Right lung (tissue), 10 donors: ENCODE data around the gene DYNC1I2. TPM values are rescaled to one million over a fixed set of nuclear protein-coding genes. Genes with fewer than 3 reads are reported as not detected.

Source experiments
- DNase-seq, 2 donors: peaks; one replicate each; pipeline ENCODE4 v3.0.0-alpha.2; 2013
- long read RNA-seq, 8 donors: transcript quantifications; one replicate each; lab custom pipeline, GENCODE V29; 2026
- polyA plus RNA-seq, 5 donors: library from polyadenylated mRNA; unstranded; fragments of 120-200 nt; gene quantifications; one replicate each; pipeline versions ENCODE4 v1.2.1 to v1.2.3, GENCODE V29; 2013; ENCODE audit warnings: inconsistent platforms in 1 of 5, low replicate concordance in 1 of 5; ENCODE audit not compliant: insufficient read length in 5 of 5, insufficient read depth in 1 of 5

Gene DYNC1I2
- polyA plus RNA-seq, result 100 to 1,000 TPM; 163 to 264 (median 226) TPM
- long read RNA-seq, donor 1, transcript DYNC1I2-201 (16 exons, 2,589 nt), result major isoform, 15 of 177 reads
- long read RNA-seq, donor 1, transcript DYNC1I2-221 (3 exons, 581 nt), result minor isoform, 10 of 177 reads
- long read RNA-seq, donor 1, transcript DYNC1I2-203 (16 exons, 2,572 nt), result minor isoform, 14 of 177 reads
- long read RNA-seq, donor 1, partial matches to known transcripts, result 135 of 177 reads
- long read RNA-seq, donor 1, other reads (novel, unspliced or antisense), result 0 of 177 reads
- long read RNA-seq, donor 2, transcript DYNC1I2-201 (16 exons, 2,589 nt), result minor isoform, 9 of 69 reads
- long read RNA-seq, donor 2, transcript DYNC1I2-203 (16 exons, 2,572 nt), result major isoform, 13 of 69 reads
- long read RNA-seq, donor 2, partial matches to known transcripts, result 44 of 69 reads
- long read RNA-seq, donor 2, other reads (novel, unspliced or antisense), result 0 of 69 reads
- long read RNA-seq, donor 3, transcript DYNC1I2-203 (16 exons, 2,572 nt), result major isoform, 14 of 130 reads
- long read RNA-seq, donor 3, transcript DYNC1I2-201 (16 exons, 2,589 nt), result minor isoform, 8 of 130 reads
- long read RNA-seq, donor 3, partial matches to known transcripts, result 104 of 130 reads
- long read RNA-seq, donor 3, other reads (novel, unspliced or antisense), result 0 of 130 reads
- long read RNA-seq, donor 4, transcript DYNC1I2-201 (16 exons, 2,589 nt), result minor isoform, 5 of 97 reads
- long read RNA-seq, donor 4, transcript DYNC1I2-203 (16 exons, 2,572 nt), result major isoform, 11 of 97 reads
- long read RNA-seq, donor 4, partial matches to known transcripts, result 76 of 97 reads
- long read RNA-seq, donor 4, other reads (novel, unspliced or antisense), result 0 of 97 reads
- long read RNA-seq, donor 5, transcript DYNC1I2-221 (3 exons, 581 nt), result minor isoform, 6 of 220 reads
- long read RNA-seq, donor 5, transcript DYNC1I2-203 (16 exons, 2,572 nt), result major isoform, 18 of 220 reads
- long read RNA-seq, donor 5, partial matches to known transcripts, result 187 of 220 reads
- long read RNA-seq, donor 5, other reads (novel, unspliced or antisense), result 0 of 220 reads
- long read RNA-seq, donor 6, transcript DYNC1I2-201 (16 exons, 2,589 nt), result minor isoform, 19 of 177 reads
- long read RNA-seq, donor 6, transcript DYNC1I2-203 (16 exons, 2,572 nt), result major isoform, 24 of 177 reads
- long read RNA-seq, donor 6, partial matches to known transcripts, result 127 of 177 reads
- long read RNA-seq, donor 6, other reads (novel, unspliced or antisense), result 0 of 177 reads
- long read RNA-seq, donor 7, transcript DYNC1I2-201 (16 exons, 2,589 nt), result minor isoform, 7 of 47 reads
- long read RNA-seq, donor 7, transcript DYNC1I2-203 (16 exons, 2,572 nt), result major isoform, 8 of 47 reads
- long read RNA-seq, donor 7, partial matches to known transcripts, result 30 of 47 reads
- long read RNA-seq, donor 7, other reads (novel, unspliced or antisense), result 0 of 47 reads
- long read RNA-seq, donor 8, transcript DYNC1I2-203 (16 exons, 2,572 nt), result major isoform, 5 of 39 reads
- long read RNA-seq, donor 8, partial matches to known transcripts, result 26 of 39 reads
- long read RNA-seq, donor 8, other reads (novel, unspliced or antisense), result 0 of 39 reads

- DNase-seq, result peak; percentile 91 to 92
These were observed at the start of gene DYNC1I2 for GRCh38 chr2:171687287-171688128. DYNC1I2 (plus strand) TSS chr2:171687469; CDS start chr2:171690156, 2,687 bp downstream.

DNA sequence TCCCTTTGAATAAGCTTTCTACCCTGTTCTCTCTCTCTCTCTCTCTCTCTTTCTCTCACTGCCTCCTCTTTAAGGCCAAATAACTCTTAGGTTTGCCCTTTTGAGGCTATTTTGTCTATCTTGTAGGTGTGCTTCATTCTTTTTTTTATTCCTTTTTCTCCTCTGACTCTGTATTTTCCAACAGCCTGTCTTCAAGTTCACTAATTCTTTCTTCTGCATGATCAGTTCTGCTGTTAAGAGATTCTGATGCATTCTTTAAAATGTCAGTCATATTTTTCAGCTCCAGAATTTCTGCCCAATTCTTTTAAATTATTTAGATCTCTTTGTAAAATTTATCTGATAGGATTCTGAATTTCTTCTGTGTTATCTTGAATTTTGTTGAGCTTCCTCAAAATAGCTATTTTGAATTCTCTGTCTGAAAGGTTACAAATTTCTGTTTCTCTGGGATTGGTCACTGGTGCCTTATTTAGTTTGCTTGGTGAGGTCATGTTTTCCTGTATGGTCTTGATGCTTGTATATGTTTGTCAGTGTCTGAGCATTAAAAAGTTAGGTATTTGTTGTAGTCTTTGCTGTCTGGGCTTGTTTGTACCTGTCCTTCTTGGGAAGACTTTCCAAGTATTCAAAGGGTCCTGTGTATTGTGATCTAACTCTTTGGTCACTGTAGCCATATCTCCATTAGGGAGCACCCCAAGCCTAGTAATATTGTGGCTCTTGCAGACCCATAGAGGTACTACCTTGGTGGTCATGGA, 35.4 kb upstream of the DYNC1I2 start:
- DNase-seq, result no peak

GRCh38 chr2:171652416-171652785, 34.9 kb upstream of the DYNC1I2 start:
- no peak for DNase-seq

DNA sequence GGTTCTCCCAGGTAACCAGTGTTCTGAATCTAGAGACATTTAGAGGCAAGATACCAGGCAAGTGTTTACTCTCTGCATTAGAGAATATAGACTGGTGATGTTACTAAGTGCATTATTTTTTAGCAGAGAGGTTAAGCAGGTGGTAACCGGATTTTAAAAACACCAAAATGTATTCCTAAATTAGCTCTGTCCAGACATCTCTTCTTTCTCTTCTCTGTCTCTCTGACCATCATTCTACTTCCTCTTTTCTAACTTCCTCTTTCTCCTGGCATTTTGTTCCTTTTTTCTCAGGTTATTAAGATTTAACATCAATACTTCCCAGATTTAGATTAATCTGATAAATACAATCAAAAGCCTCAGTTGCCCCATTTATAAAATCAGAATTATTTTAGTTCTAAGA, 31.7 kb upstream of the DYNC1I2 start:
- no peak for DNase-seq

GRCh38 chr2:171667041-171667440, 20.2 kb upstream of the DYNC1I2 start:
- no peak for DNase-seq

GRCh38 chr2:171668183-171668582, 19.1 kb upstream of the DYNC1I2 start:
- no peak for DNase-seq

DNA sequence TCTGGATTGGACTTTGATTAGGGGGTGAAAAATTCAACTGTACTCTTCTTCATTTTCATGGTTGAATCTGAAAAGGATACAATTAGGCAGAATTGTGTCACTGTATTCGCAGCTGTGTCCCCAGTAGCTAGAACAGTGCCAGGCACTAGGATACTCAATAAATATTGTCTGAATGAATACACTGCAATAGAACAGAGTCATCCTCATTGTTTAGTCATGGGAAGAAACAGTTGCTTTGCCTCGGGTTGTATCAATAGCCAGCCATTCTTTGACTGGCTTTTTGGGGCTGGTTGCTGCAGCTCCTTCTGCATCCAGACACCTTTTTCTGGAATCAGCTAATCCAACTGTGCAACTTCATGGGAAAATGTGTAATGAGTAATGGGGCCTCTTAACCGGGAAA, 18.1 kb upstream of the DYNC1I2 start:
- no peak for DNase-seq

DNA sequence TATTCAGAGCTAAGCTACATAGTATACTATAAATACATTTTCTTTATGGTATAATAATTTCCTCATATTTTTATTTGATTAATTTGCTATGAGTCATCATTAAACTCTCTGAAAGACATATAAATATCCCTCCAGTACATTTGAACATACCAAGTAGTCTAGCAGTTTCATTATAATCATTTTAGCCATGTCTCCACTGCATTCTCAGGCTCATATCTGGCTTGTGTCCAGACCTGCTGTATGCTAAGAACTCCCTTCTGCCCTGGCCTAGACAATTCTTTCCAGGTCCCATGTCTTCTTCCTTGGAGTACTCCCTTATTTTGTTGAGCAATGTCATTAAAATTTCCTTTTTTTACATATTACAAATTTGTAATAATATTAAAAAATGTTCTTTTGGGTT, 16.6 kb upstream of the DYNC1I2 start:
- DNase-seq, result no peak

DNA sequence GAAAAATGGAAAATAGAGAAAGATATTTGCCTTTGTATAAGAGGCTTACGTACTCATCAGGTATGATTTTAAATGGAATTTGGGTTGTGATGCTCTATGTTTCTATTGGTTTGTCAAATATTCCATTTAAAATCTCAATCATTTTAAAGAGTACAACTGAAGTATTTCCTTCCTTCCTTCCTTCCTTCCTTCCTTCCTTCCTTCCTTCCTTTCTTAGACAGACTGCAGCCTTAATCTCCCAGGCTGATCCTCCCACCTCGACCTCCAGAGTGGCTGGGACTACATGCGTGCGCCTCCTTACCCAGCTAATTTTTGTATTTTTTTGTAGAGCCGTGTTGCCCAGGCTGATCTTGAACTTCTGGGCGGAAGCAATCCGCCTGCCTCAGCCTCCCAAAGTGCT, 15.4 kb upstream of the DYNC1I2 start:
- DNase-seq, result no peak

- DNase-seq, result peak; percentile 59 to 69
These were observed 13.4 kb upstream of the DYNC1I2 start for GRCh38 chr2:171673905-171674304.

- DNase-seq, result no peak
These were observed 11.4 kb upstream of the DYNC1I2 start for GRCh38 chr2:171675810-171676345.

DNA sequence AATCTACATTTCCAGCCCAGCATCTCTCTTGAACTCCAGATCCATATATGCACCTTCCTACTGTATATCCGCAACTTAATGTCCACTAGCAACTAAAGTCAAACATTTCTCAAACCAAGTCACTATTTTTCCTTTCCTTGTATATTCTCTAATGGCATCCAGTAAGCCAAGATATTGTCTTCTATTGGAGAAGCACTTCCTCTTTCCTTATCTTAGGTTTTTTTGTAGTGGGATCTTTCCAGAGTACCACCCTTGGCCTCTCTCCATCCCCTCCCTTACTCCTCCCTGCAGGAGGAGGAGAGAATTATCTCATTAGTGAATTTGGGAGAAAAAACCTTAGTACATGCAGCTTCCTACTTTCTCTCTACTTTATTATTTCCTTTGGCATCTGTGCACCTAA, 8.7 kb upstream of the DYNC1I2 start:
- no peak for DNase-seq

DNA sequence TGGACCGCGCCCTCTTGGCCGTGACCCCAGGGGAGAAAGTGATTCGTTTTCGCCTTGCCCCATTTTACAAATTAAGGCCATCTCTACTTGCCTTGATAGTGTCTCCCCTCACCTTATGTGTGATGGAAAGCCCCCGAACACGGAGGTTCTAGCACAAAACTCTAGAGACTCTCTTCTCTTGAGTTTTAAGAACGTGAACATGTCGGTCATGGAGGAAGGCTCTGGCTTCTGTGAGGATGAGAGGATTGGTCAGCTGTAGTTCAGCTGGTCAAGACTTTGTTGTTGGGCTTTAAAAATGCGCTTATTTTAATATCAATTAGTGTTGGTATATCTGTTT, 828 bp downstream of the DYNC1I2 start:
- DNase-seq, result no peak

DNA sequence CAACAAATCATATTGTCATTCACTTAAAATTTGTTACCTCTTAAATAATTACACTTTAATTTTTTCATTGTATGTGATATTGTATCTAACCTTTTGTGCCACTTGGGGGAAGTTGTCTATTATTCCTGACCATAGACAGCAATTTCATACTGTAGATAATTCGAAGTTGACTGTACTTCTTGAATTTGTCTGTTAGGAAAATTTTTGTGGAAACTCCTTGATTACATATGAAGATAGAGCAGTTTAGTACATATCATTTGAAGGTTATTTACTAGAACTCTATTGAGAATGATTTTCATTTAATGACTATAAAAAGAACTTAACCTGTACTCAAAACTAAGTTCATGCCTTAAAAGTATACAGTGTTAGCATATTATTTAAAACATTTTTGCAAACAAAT, 5.1 kb downstream of the DYNC1I2 start:
- no peak for DNase-seq

DNA sequence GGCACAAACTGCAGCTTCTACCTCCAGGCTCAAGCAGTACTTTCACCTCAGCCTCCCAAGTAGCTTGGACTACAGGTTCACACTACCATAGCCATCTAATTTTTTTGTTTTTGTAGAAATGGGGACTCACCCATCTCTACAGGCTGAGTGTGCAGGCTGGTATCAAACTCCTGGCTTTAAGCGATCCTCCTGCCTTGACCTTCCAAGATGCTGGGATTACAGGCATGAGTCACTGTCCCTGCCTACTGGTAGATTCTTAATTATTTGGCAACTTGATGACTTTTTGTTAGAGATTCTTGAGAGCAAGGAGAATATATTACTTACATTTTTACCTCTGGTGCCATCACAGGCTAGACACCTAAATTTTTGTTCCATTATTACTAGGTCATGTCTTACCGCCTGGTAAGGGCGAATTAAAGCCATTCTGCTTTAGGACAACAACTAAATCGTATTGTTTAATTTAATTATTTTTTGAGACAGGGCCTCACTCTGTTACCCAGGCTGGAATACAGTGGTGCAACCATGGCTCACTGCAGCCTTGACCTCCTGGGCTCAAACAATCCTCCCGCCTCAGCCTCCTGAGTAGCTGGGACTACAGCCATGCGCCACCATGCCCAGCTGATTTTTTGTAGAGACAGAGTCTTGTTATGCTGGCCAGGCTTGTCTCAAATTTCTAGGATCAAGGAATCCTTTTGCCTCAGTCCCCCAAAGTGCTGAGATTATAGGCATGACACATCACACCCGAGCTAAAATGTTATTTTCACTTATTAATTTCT, 15.7 kb downstream of the DYNC1I2 start:
- DNase-seq, result no peak

- no peak for DNase-seq
These were observed 16.5 kb downstream of the DYNC1I2 start for GRCh38 chr2:171703574-171704347.

DNA sequence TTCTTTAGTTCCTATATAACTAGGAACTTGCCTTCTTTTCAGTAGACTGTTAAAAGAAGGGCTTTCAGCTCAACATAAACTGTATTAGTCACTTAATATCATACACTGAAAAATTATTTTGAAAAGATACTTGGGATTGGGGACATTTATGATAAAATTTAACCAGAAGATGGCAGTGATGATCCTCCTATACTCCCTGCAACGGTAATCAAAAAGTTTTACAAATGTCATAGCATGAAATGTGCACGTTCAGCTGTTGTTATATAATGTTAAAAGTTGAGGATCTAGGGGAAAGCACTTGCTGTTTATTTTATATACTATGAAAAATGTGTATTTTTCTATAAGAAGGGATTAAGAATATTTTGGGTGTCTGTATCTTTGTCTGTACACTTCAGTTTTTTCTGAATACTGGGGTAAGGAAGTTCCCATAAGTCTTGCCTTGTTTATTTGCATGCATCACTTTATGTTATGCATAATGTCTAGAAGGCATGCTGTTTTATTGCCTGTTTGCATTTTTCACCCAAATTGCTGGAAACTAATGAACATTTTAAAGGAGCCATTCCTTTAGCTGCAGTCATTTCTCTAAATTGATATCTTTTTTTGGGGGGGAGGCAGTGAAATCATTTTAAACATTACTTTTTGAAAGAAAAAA, 19.0 kb downstream of the DYNC1I2 start:
- DNase-seq, result peak in 1 of 2 donors; percentile 16
